ENCODE results near the gene NDUFAF4. TPM values are rescaled to one million over a fixed set of nuclear protein-coding genes. Genes with fewer than 3 reads are reported as not detected.

The NDUFAF4 gene
- total RNA-seq, 1 donor from 2014 or later: 41.4 TPM

Other genes with a start within 250 kb of the NDUFAF4 start
- gene GPR63, start 60.4 kb downstream of the NDUFAF4 start, total RNA-seq: 0.16 and 0.27 TPM in 2 replicates
- not detected in 2 replicates for gene KLHL32, start 26.8 kb upstream of the NDUFAF4 start, total RNA-seq